GM18517 (cell line): ENCODE data around the gene SLC35F5.
"Not testable (repeated sequence)": the region's sequence is repeated elsewhere in the genome, so short reads cannot be mapped to it uniquely, and the experiment has no call there.

ENCODE experiments used
- ATAC-seq: cut with Tn5 transposase; IDR thresholded peaks from one replicate; pipeline ENCODE4 v1.9.1; 2021; ENCODE audit warnings: mild to moderate bottlenecking, moderate library complexity; ENCODE audit not compliant: unreplicated experiment

The SLC35F5 gene

GRCh38 chr2:113755835-113756354 lies 547 bp downstream of the SLC35F5 start:
- ATAC-seq = peak; percentile 37

DNA sequence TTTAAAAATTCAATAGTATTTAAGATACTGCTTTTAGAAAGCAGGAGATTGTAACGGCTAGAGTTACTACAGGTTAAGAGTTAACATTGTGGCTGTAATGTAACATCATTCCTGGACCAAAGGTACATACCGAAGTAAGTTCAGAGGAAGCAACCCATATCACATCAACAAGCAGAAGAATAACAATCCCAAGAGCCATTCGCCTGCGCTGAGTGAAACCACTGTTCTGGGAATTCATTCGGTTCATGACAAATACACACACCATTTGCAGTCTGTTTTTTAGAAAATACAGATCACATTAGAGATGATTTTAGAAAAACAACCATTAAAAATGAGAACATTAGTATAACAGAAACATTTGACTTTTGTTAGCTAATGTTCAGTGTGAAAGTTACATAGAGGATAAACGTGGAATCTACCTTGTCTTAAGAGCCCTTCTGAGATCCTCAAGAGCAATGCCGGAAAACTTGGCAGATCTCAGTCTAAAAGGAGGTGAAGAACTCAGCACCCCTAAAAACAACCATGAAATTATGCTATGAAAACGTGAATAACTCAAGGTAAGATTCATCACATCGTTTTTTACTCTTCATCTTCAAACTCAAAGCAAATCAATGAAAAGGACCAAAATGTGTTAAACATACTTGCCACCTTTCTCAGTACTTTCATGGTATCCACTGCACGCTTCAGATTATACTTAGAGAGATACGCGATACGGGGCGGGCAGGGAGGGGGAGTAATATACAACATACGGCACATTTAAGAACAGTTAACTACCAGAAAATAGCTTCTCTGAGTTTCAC lies 1.2 kb downstream of the SLC35F5 start:
- no peak for ATAC-seq

GRCh38 chr2:113754160-113754559 lies 2.3 kb downstream of the SLC35F5 start:
- no peak for ATAC-seq

DNA sequence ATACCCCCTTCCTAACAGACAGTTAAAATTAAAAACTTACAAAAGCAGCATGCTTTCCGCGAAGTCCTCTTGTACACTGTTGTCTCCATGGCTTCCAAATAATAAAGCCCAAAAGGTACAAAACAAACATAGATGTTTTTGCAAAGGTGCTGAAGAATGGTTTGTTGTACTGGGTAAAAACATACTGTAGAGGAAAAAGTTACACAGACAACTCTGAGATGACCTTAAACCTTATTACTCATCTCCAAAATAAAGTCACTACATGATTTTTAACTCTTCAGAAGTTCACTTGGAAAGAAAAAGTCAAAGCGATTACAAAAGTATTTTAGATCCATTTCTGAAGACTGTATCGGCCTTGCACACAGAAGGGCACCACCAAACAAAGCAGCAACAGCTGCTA lies 6.1 kb downstream of the SLC35F5 start:
- no peak for ATAC-seq

DNA sequence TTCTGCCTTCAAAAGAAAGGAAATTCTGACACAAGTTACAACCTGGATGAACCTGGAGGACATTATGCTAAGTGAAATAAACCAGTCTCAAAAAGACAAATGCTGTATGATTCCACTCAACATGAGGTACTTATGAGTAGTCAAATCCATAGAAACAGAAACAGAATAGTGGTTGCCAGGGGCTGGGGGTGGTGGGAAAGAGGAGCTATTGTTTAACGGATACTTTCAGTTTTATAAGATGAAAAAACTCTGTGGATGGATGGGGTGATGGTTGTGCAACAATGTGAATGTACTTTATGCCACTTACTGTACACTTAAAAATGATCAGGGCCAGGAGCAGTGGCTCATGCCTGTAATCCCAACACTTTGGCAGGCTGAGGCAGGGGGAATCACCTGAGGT lies 15.4 kb downstream of the SLC35F5 start:
- no peak for ATAC-seq

DNA sequence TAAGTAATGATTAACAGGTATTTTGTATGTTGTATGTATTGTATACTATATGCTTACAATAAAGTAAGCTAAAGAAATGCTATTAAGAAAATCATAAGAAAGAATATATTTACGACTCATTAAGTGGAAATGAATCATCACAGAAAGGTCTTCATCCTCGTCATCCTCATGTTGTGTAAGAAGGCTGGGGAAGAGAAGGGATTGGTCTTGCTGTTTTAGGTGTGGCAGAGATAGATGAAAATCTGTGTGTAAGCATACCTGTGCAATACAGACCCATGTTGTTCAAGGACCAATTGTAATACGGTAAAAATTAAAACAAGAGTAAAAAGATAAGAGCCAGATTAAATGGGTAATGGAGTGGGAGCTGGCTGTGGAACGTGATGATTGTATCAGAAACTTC lies 16.6 kb downstream of the SLC35F5 start:
- ATAC-seq = no peak

DNA sequence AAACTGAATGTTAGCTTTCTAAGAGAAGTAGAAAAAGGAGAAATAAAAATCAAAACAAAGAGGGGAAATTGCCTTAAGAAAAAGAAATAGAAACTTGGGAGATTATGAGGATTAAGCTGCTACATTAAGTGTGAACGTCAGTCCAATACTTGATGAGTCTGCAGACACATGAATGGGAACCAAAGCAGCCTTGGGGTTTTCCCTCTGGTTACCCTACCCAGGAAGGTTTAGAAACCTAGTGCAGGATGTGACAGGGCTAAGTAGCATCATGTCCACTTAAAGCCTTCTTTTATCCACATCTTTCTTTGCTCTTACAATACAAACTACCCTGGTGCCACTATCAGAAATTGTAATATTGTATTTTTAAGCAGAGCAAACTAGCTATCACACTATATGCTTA lies 22.3 kb downstream of the SLC35F5 start:
- ATAC-seq = peak; percentile 59

DNA sequence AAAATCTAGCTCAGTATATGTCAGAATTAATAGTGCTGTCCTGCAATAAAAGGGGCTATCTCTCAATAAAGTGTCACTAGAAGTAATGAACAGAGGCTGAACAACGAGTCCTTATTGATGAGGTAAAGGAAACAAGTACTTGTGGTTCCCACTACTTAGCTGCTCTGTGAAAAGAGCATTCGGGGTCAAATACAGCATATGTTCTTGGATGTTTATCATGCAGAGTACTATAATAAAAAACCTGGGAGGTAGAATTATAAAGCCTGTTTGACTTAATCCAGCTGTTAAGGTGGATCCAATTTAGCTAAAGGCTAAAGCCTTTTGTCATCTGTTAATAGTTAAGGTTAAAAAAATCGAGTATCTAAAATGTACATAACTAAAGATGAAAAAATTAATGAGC lies 32.4 kb downstream of the SLC35F5 start:
- no peak for ATAC-seq

GRCh38 chr2:113723411-113723810 lies 33.0 kb downstream of the SLC35F5 start:
- ATAC-seq = no peak

- ATAC-seq = no peak
Observed at GRCh38 chr2:113720167-113720566, 36.3 kb downstream of the SLC35F5 start.

- no peak for ATAC-seq
Observed at GRCh38 chr2:113716291-113716690, 40.2 kb downstream of the SLC35F5 start.

DNA sequence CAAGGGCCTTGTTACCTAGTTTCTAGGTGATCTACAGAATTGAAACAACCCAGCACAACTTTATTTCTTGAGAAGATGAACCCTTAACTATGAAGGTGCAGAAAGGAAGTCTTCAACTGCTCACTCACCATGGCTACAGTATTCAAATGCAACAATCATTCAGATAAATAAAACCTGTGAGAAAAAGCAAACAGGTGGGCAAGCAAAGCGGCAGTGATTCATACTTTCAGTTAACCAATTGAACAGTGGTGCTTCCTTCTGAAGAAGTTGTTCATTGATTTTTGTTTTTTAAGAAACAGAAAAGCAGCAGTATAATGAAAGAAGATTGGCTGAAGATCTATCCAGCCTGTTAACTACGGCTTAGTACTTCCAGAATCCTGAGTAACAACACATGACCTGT lies 43.5 kb downstream of the SLC35F5 start:
- ATAC-seq = no peak

DNA sequence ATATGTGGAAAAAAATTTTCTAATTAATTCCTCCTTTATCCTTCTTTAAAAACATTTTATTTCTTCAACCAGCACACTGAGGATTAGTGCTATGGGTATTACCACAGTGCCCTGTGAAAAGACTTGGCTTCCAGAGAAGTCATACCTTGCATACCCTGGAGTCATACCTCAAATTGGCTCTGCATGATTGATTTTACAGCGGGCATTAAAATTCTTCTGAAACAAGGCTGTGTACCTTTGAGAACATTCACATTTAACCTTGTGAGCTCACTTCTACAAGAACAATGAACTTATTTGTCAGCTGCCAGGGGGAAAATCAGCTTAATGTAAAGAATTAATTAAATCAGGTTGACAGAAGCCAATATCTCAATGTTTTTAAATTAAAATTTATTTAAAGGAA lies 44.6 kb downstream of the SLC35F5 start:
- no peak for ATAC-seq

DNA sequence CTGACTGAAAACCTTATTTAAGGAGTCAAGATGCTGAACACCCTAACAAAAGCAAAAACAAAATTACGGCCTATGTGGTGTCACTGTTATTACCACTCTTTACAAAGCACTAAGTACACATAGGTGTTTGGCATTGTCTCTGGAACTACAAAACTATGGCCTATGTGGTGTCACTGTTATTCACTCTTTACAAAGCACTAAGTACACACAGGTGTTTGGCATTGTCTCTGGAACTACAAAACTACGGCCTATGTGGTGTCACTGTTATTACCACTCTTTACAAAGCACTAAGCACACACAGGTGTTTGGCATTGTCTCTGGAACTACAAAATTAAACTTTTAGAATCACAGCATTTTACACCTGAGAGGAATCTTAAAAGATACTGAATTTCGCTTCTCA lies 47.4 kb downstream of the SLC35F5 start:
- ATAC-seq = no peak

DNA sequence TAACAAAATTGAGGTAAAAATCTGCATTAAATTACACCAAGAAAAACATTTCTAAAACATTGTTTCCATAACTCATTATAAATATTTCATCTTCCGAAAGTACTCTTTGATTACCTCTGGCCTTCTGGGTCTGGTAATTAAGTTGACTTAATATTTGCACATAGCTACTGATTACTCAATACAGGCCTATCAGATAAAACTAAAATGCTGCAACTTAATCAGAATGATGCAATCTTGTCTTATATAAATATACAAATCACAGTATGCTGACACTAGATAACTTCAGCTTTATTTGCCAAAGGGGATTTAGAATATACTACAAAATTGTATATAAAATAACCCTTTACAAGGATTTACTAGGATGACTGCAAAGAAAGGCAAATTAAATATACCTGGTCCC lies 49.3 kb downstream of the SLC35F5 start:
- no peak for ATAC-seq

DNA sequence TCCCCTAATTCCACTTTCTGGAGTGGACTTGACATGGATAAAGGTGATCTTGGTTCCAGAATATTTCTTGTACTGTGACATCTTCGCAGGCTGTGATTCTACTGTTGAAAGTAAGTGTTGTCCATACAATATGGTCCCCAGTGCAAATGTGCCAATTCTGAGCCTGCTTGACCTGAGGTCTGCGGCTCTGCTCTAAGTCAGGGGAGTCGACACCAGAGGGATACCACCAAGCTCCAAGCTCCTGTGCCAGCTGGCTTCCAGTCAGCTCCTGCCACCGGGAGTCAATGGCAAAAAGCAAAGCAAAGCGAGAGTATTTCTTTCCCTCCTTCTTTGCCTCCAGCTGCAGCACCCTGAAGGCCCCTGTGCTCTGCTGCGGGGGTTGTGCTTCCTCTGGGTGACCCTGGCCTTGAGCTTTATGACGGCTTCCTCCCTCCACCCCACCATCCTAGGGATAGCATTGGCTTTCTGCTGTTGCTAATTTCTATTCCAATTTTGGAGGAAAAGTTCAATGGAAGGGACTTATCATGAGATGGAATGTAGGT lies 50.4 kb downstream of the SLC35F5 start:
- ATAC-seq = no peak

DNA sequence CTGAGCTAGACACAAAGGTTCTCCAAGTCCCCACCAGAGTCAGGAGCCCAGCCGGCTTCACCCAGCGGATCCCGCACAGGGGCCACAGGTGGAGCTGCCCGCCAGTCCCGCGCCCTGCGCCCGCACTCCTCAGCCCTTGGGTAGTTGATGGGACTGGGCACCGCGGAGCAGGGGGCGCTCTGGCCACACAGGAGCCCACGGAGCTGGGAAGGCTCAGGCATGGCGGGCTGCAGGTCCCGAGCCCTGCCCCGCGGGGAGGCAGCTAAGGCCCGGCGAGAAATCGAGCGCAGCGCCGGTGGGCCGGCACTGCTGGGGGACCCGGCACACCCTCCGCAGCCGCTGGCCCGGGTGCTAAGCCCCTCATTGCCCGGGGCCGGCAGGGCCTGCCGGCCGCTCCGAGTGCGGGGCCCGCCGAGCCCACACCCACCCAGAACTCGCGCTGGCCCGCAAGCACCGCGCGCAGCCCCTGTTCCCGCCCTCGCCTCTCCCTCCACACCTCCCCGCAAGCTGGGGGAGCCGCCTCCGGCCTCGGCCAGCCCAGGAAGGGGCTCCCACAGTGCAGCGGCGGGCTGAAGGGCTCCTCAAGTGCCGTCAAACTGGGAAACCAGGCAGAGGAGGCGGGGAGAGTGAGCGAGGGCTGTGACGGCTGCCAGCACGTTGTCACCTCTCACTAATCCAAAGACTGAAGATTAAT lies 52.0 kb downstream of the SLC35F5 start:
- ATAC-seq = not testable (repeated sequence)

GRCh38 chr2:113703386-113704299 lies 52.8 kb downstream of the SLC35F5 start:
- no peak for ATAC-seq

- ATAC-seq = peak; percentile 84
Observed at GRCh38 chr2:113700186-113700841, 56.1 kb downstream of the SLC35F5 start.

DNA sequence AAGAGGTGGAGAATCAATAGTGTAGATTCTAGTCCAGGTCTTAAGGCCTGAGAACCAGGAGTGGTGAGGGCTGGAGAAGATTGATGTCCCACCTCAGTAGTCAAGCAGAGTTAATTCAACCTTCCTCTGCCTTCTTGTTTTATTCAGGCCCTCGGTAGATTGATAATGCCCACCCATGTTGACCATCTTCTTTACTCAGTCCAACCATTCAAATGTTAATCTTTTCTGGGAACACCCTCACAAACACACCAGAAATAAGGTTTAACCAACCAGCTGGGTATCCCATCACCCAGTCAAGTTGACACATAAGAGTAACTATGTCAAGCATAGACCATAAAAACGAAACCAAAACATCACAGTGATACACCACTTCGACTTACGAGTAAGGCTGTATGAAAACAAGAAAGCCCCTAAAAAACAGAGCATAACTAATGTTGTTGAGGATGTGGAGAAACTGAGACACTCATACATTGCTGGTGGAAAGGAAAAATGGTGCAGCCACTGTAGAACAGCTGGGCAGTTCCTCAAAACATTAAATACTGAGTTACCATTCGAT lies 57.5 kb downstream of the SLC35F5 start:
- peak; percentile 76 for ATAC-seq
